Neural progenitor cell (in vitro differentiated cells): ENCODE results near the gene MRPS34.

Experiments
- EZH2 ChIP-seq: fragments of 200-600 bp; sonication (generic); IDR thresholded peaks from 2 replicates; pipeline ENCODE4 v1.6.1; 2017; ENCODE audit warnings: antibody characterized with exemption, mild to moderate bottlenecking, moderate library complexity
- TF ChIP-seq, protein P1 (sequence below): fragments of 200-600 bp; sonication (generic); IDR thresholded peaks from 2 replicates; pipeline ENCODE4 v1.5.1; 2017; ENCODE audit warnings: antibody characterized with exemption, mild to moderate bottlenecking

DNA sequence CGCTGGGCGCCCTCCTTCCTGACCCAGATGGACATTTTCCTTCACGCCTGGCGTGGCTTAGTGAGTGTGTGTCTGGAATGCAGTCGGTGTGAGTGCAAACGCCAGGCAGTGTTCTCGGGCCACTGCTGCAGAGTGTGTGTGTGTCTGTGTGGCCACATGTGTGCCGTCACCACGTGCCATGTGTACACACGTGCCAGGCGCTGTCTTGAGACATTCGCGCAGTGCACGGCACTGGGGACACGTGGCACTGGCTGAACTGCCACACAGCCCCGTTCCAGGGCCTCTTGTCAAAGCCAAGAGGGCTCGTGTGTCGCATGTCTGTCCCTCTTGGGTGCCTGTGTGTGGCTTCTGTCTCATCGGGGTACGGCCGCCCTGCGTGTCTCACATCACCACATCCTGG is 38.1 kb downstream of the MRPS34 start:
- TF ChIP-seq, protein P1, sequence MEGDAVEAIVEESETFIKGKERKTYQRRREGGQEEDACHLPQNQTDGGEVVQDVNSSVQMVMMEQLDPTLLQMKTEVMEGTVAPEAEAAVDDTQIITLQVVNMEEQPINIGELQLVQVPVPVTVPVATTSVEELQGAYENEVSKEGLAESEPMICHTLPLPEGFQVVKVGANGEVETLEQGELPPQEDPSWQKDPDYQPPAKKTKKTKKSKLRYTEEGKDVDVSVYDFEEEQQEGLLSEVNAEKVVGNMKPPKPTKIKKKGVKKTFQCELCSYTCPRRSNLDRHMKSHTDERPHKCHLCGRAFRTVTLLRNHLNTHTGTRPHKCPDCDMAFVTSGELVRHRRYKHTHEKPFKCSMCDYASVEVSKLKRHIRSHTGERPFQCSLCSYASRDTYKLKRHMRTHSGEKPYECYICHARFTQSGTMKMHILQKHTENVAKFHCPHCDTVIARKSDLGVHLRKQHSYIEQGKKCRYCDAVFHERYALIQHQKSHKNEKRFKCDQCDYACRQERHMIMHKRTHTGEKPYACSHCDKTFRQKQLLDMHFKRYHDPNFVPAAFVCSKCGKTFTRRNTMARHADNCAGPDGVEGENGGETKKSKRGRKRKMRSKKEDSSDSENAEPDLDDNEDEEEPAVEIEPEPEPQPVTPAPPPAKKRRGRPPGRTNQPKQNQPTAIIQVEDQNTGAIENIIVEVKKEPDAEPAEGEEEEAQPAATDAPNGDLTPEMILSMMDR: no peak
- TF ChIP-seq EZH2: no peak
